PFSK-1 (cell line): ENCODE data around the gene C11orf21.

ENCODE experiments used
- POLR2AphosphoS5 ChIP-seq: IDR thresholded peaks from 2 replicates; pipeline ENCODE4 v1.6.1; 2012; ENCODE audit warnings: low read depth, mild to moderate bottlenecking, control low read depth, low read length, moderate library complexity
- REST ChIP-seq, 2 experiments: IDR thresholded peaks; 2 replicates each; pipeline versions ENCODE4 v1.6.1 to v1.8.0; 2011 to 2012; ENCODE audit warnings: low read depth in 2 of 2, low read length in 2 of 2, control low read depth in 1 of 2, inconsistent platforms in 1 of 2, mild to moderate bottlenecking in 1 of 2, moderate library complexity in 1 of 2; ENCODE audit not compliant: insufficient read depth in 1 of 2
- SIN3A ChIP-seq: IDR thresholded peaks from 2 replicates; pipeline ENCODE4 v1.6.1; 2012; ENCODE audit warnings: mild to moderate bottlenecking, low read length, moderate library complexity, borderline replicate concordance; ENCODE audit not compliant: insufficient read depth
- TAF1 ChIP-seq: IDR thresholded peaks from 2 replicates; pipeline ENCODE4 v1.6.1; 2012; ENCODE audit warnings: low read length, control low read depth, borderline replicate concordance; ENCODE audit not compliant: insufficient read depth

- TF ChIP-seq REST (IDR thresholded peaks at IDR 0.05; ENCODE audit: insufficient read depth in 1 of 2, low read depth in 2 of 2, low read length in 2 of 2) (no peak), SIN3A (no peak), POLR2AphosphoS5 (no peak), TAF1 (no peak)
These were observed 45.7 kb upstream of the C11orf21 start for GRCh38 chr11:2347308-2347830.
